ENCODE measurements around the gene MPP3. TPM values are rescaled to one million over a fixed set of nuclear protein-coding genes. Genes with fewer than 3 reads are reported as not detected.

The MPP3 gene
- total RNA-seq, 1 donor from 2014 or later: 11.8 TPM

- peak; percentile 41 for DNase-seq (ENCODE audit: low spot score)
These were observed 59.9 kb downstream of the MPP3 start for GRCh38 chr17:43772877-43773648.

GRCh38 chr17:43771463-43771862, 61.5 kb downstream of the MPP3 start:
- no peak for DNase-seq (ENCODE audit: low spot score)

- no peak for DNase-seq (ENCODE audit: low spot score)
These were observed 62.0 kb downstream of the MPP3 start for GRCh38 chr17:43770957-43771356.

- DNase-seq (ENCODE audit: low spot score): no peak
These were observed 63.1 kb downstream of the MPP3 start for GRCh38 chr17:43769859-43770258.

GRCh38 chr17:43769426-43769825, 63.5 kb downstream of the MPP3 start:
- no peak for DNase-seq (ENCODE audit: low spot score)

- DNase-seq (ENCODE audit: low spot score): no peak
These were observed 64.0 kb downstream of the MPP3 start for GRCh38 chr17:43768943-43769342.

- no peak for DNase-seq (ENCODE audit: low spot score)
These were observed 64.6 kb downstream of the MPP3 start for GRCh38 chr17:43768382-43768781.

- DNase-seq (ENCODE audit: low spot score): no peak
These were observed 65.3 kb downstream of the MPP3 start for GRCh38 chr17:43767713-43768059.

- no peak for DNase-seq (ENCODE audit: low spot score)
These were observed 65.8 kb downstream of the MPP3 start for GRCh38 chr17:43767053-43767712.

- DNase-seq (ENCODE audit: low spot score): no peak
These were observed 66.4 kb downstream of the MPP3 start for GRCh38 chr17:43766413-43767052.

GRCh38 chr17:43760254-43760852, 72.6 kb downstream of the MPP3 start:
- peak; percentile 95 for DNase-seq (ENCODE audit: low spot score)

- no peak for DNase-seq (ENCODE audit: low spot score)
These were observed 73.1 kb downstream of the MPP3 start for GRCh38 chr17:43759836-43760235.

GRCh38 chr17:43758497-43759174, 74.3 kb downstream of the MPP3 start, which contains the start of gene SOST:
Gene SOST, minus strand, starts transcription at chr17:43758791. Its CDS starts 50 bp downstream, at chr17:43758741.
- no peak for DNase-seq (ENCODE audit: low spot score)

- no peak for DNase-seq (ENCODE audit: low spot score)
These were observed 74.9 kb downstream of the MPP3 start for GRCh38 chr17:43758086-43758485.

GRCh38 chr17:43757171-43757660, 75.7 kb downstream of the MPP3 start:
- DNase-seq (ENCODE audit: low spot score): no peak

GRCh38 chr17:43756201-43756600, 76.7 kb downstream of the MPP3 start:
- DNase-seq (ENCODE audit: low spot score): no peak

GRCh38 chr17:43755389-43755875, 77.5 kb downstream of the MPP3 start:
- DNase-seq (ENCODE audit: low spot score): no peak

GRCh38 chr17:43754947-43755346, 78.0 kb downstream of the MPP3 start:
- DNase-seq (ENCODE audit: low spot score): no peak

- no peak for DNase-seq (ENCODE audit: low spot score)
These were observed 79.3 kb downstream of the MPP3 start for GRCh38 chr17:43753493-43754129.

Data from ureter (tissue), 1 donor.